K562 (cell line): Measurements from ENCODE around the gene MFAP1. TPM values are rescaled to one million over a fixed set of nuclear protein-coding genes. Genes with fewer than 3 reads are reported as not detected.

Source experiments
- AFF1 ChIP-seq, 2 experiments: fragments of 450-650 bp; IDR thresholded peaks; 2 replicates each; pipeline ENCODE4 v1.6.1; 2018; ENCODE audit warnings: mild to moderate bottlenecking in 2 of 2, low read depth in 1 of 2; ENCODE audit not compliant: partially characterized antibody in 2 of 2
- ARID3B ChIP-seq: fragments of 250-450 bp; sonication (Bioruptor Pico); IDR thresholded peaks from 2 replicates; pipeline ENCODE4 v1.4.0; 2020; ENCODE audit warnings: borderline replicate concordance
- ELK3 ChIP-seq: fragments of 450-650 bp; formaldehyde crosslinking; IDR thresholded peaks from 2 replicates; pipeline ENCODE4 v1.4.0; 2020; ENCODE audit warnings: mild to moderate bottlenecking
- HDAC6 ChIP-seq: IDR thresholded peaks from 2 replicates; pipeline ENCODE4 v1.6.1; 2012; ENCODE audit warnings: low read depth, mild to moderate bottlenecking, control low read depth, inconsistent platforms, low read length, moderate library complexity
- HNRNPL ChIP-seq: fragments of 200-400 bp; formaldehyde crosslinking; IDR thresholded peaks from 2 replicates; pipeline ENCODE4 v1.6.1; 2017; ENCODE audit warnings: low read depth, mild to moderate bottlenecking, low read length
- ID3 ChIP-seq, 2 experiments: fragments of 250-450 bp in 1 of 2; fragments of 450-650 bp in 1 of 2; sonication (Bioruptor Pico) in 1 of 2; IDR thresholded peaks; 2 replicates each; pipeline versions ENCODE4 v1.6.1 to v1.8.0; 2016 to 2021; ENCODE audit warnings: mild to moderate bottlenecking in 2 of 2, moderate library complexity in 2 of 2, missing compliant biosample characterization in 1 of 2, missing genetic modification characterization in 1 of 2
- NCOA2 ChIP-seq, 2 experiments: fragments of 450-650 bp; IDR thresholded peaks; 2 replicates each; pipeline ENCODE4 v1.6.1; 2018; ENCODE audit warnings: mild to moderate bottlenecking in 2 of 2, moderate library complexity in 1 of 2; ENCODE audit not compliant: partially characterized antibody in 2 of 2
- NR2C2 ChIP-seq, 2 experiments: fragments of 200-800 bp in 1 of 2; sonication (Bioruptor generic) in 1 of 2; sonication (generic) in 1 of 2; formaldehyde crosslinking in 1 of 2; IDR thresholded peaks; 2 replicates each; pipeline versions ENCODE4 v1.6.1 to v1.8.0; 2016 to 2022; ENCODE audit warnings: mild to moderate bottlenecking in 1 of 2, missing compliant biosample characterization in 1 of 2, missing genetic modification characterization in 1 of 2, missing genetic modification reagents in 1 of 2
- OTX1 ChIP-seq: fragments of 450-650 bp; formaldehyde crosslinking; IDR thresholded peaks from 2 replicates; pipeline ENCODE4 v1.4.0; 2022; ENCODE audit warnings: mild to moderate bottlenecking
- TEAD4 ChIP-seq, 2 experiments: sonication (generic) in 1 of 2; formaldehyde crosslinking in 1 of 2; IDR thresholded peaks; 2 replicates each; pipeline versions ENCODE4 v1.6.1 to v1.8.0; 2012 to 2022; ENCODE audit warnings: borderline replicate concordance in 1 of 2, inconsistent platforms in 1 of 2, low read length in 1 of 2, mild to moderate bottlenecking in 1 of 2, missing genetic modification reagents in 1 of 2
- TFAM ChIP-seq: fragments of 250-450 bp; sonication (Bioruptor Pico); conservative IDR thresholded peaks from 2 replicates; pipeline ENCODE4 v1.5.0; 2021; ENCODE audit warnings: mild to moderate bottlenecking, moderate library complexity
- ZNF133 ChIP-seq: fragments of 250-450 bp; sonication (Bioruptor Pico); IDR thresholded peaks from 2 replicates; pipeline ENCODE4 v1.4.0; 2020; ENCODE audit warnings: mild to moderate bottlenecking
- ZNF274 ChIP-seq: IDR thresholded peaks from 2 replicates; pipeline ENCODE4 v1.6.1; 2011; ENCODE audit warnings: low read depth, mild to moderate bottlenecking, low read length, moderate library complexity, borderline replicate concordance
- ZNF79 ChIP-seq: fragments of 250-450 bp; sonication (Bioruptor Pico); IDR thresholded peaks from 2 replicates; pipeline ENCODE4 v1.4.0; 2020; ENCODE audit warnings: low read depth, mild to moderate bottlenecking, moderate library complexity
- polyA plus RNA-seq, 8 experiments: library from polyadenylated mRNA; depleted of rRNA in 4 of 8; stranded (reverse) in 5 of 8; unstranded in 3 of 8; fragments of >200 nt; fragmentation: Nextera tagmentation in 2 of 8; fragmentation: Illumina TruSeq in 1 of 8; extraction: Ambion mirVana in 2 of 8; extraction: Trizol in 1 of 8; gene quantifications; 2 replicates each; pipeline versions ENCODE4 v1.2.1 to v1.2.3, GENCODE V29; 2011 to 2014; ENCODE audit warnings: inconsistent platforms in 1 of 8, missing spikeins in 1 of 8
- total RNA-seq, 7 experiments: library from RNA; depleted of rRNA in 6 of 7; stranded (reverse); fragments of >200 nt in 6 of 7; fragmentation: Illumina TruSeq in 2 of 7; extraction: Trizol in 2 of 7; gene quantifications; 2 replicates each; pipeline versions ENCODE4 v1.2.1 to v1.2.3, GENCODE V29; 2011 to 2021; ENCODE audit warnings: low replicate concordance in 1 of 7

MFAP1 gene
- total and polyA plus RNA-seq, 9 of the 15 experiments (the other 6 are each of a cell fraction or from before 2014, with no cell fraction given): 34.9 to 64.1 (median 48.2) TPM

GRCh38 chr15:43826508-43827341 is 2.2 kb upstream of the MFAP1 start, which contains the start of gene WDR76 (continued):
- no peak for TF ChIP-seq NR2C2 (CRISPR knock-in tag; IDR thresholded peaks at IDR 0.05)
- peak; percentile 41; the same call in 1 of the 2 replicates for TF ChIP-seq NR2C2 (tag; IDR thresholded peaks at IDR 0.05)
- TF ChIP-seq ZNF274: no peak
- TF ChIP-seq NCOA2 (IDR thresholded peaks at IDR 0.05; ENCODE audit: partially characterized antibody in 2 of 2): no peak
- TF ChIP-seq ELK3 (CRISPR knock-in tag): no peak
- no peak for TF ChIP-seq ARID3B (CRISPR knock-in tag)
- TF ChIP-seq ZNF133 (CRISPR knock-in tag): no peak
- TF ChIP-seq HNRNPL: no peak
- TF ChIP-seq TFAM (CRISPR knock-in tag): no peak
- TF ChIP-seq HDAC6: no peak
- TF ChIP-seq TEAD4 (IDR thresholded peaks at IDR 0.05; ENCODE audit: low read length): no peak
- TF ChIP-seq TEAD4 (CRISPR knock-in tag; IDR thresholded peaks at IDR 0.05; ENCODE audit: borderline replicate concordance): no peak
- no peak for TF ChIP-seq ZNF79 (CRISPR knock-in tag)
- TF ChIP-seq AFF1 (IDR thresholded peaks at IDR 0.05; ENCODE audit: low read depth in 1 of 2, partially characterized antibody in 2 of 2): no peak
- TF ChIP-seq OTX1: no peak
- no peak for TF ChIP-seq ID3 (CRISPR knock-in tag; IDR thresholded peaks at IDR 0.05)
- TF ChIP-seq ID3 (tag; IDR thresholded peaks at IDR 0.05): no peak
